SU-DHL-6 (cell line): ENCODE measurements around the gene KLF13.

ENCODE experiments used
- H2AFZ ChIP-seq: fragments of 200-600 bp; sonication (generic); 2 replicates; pipeline ENCODE4 v1.6.1; 2014; ENCODE audit warnings: low read depth, mild to moderate bottlenecking, moderate library complexity, mixed read lengths, antibody characterized with exemption, low read length; ENCODE audit not compliant: severe bottlenecking
- H3F3A ChIP-seq: fragments of 200-600 bp; shearing (Covaris generic); 2 replicates; pipeline ENCODE4 v1.6.0; 2016; ENCODE audit warnings: antibody characterized with exemption, mild to moderate bottlenecking; ENCODE audit not compliant: insufficient read depth
- H3K27ac ChIP-seq: fragments of 200-600 bp; sonication (generic); 2 replicates; pipeline ENCODE4 v1.5.1; 2016; ENCODE audit warnings: low read depth, mild to moderate bottlenecking, low read length, moderate library complexity, mixed read lengths
- H3K27me3 ChIP-seq: fragments of 200-600 bp; sonication (generic), shearing (Covaris generic); 2 replicates; pipeline ENCODE4 v1.6.0; 2014; ENCODE audit warnings: mild to moderate bottlenecking, low read length
- H3K36me3 ChIP-seq: fragments of 200-600 bp; sonication (generic); 2 replicates; pipeline ENCODE4 v1.6.1; 2014; ENCODE audit warnings: mild to moderate bottlenecking, low read length, mixed read lengths
- H3K4me2 ChIP-seq: fragments of 300-600, 200-600 bp; shearing (Covaris generic), sonication (generic); 2 replicates; pipeline ENCODE4 v1.6.0; 2014; ENCODE audit warnings: low read length, low read depth, mild to moderate bottlenecking; ENCODE audit not compliant: poor library complexity, severe bottlenecking
- H3K4me3 ChIP-seq: fragments of 200-600 bp; sonication (generic); 2 replicates; pipeline ENCODE4 v1.5.1; 2014; ENCODE audit warnings: antibody characterized with exemption, low read length, mild to moderate bottlenecking, mixed read lengths; ENCODE audit not compliant: insufficient read depth, poor library complexity, severe bottlenecking
- H3K79me2 ChIP-seq: fragments of 200-600 bp; sonication (generic); 2 replicates; pipeline ENCODE4 v1.6.1; 2014; ENCODE audit warnings: mild to moderate bottlenecking, low read length, moderate library complexity; ENCODE audit not compliant: insufficient read depth
- H3K9ac ChIP-seq: fragments of 200-600 bp; sonication (generic); 2 replicates; pipeline ENCODE4 v1.7.0; 2014; ENCODE audit warnings: mild to moderate bottlenecking, low read length
- H3K9me2 ChIP-seq: fragments of 200-600 bp; sonication (generic); replicated peaks from 2 replicates; pipeline ENCODE4 v1.6.1; 2014; ENCODE audit warnings: low read length; ENCODE audit not compliant: insufficient read depth
- H3K9me3 ChIP-seq: fragments of 200-600 bp; sonication (generic); 2 replicates; pipeline ENCODE4 v1.6.1; 2014; ENCODE audit warnings: low read length, mixed read lengths; ENCODE audit not compliant: insufficient read depth
- H4K20me1 ChIP-seq: fragments of 200-600 bp; sonication (generic); 2 replicates; pipeline ENCODE4 v1.6.1; 2014; ENCODE audit warnings: low read depth, mild to moderate bottlenecking, antibody characterized with exemption, low read length, moderate library complexity, mixed read lengths
- CTCF ChIP-seq: fragments of 200-600 bp; sonication (generic); IDR thresholded peaks from one replicate; pipeline ENCODE4 v1.5.1; 2017; ENCODE audit warnings: antibody characterized with exemption, mild to moderate bottlenecking, low read length, moderate library complexity; ENCODE audit not compliant: insufficient read depth, poor library complexity, severe bottlenecking
- EZH2phosphoT487 ChIP-seq: fragments of 200-600 bp; sonication (generic), shearing (Covaris generic); conservative IDR thresholded peaks from 2 replicates; pipeline ENCODE4 v1.6.1; 2018; ENCODE audit warnings: mild to moderate bottlenecking, antibody characterized with exemption, low read length, moderate library complexity, mixed read lengths

The KLF13 gene

GRCh38 chr15:31343831-31344230 is 17.2 kb downstream of the KLF13 start:
- no peaks in the 10 kb centered on the region for H3F3A ChIP-seq
- no peak for TF ChIP-seq EZH2phosphoT487
- TF ChIP-seq CTCF: no peak
- peaks cover 40% of the 10 kb centered on the region; the same call in 1 of the 2 replicates for H3K79me2 ChIP-seq
- H3K9ac ChIP-seq: no peak overlapping the region
- H3K36me3 ChIP-seq: no peaks in the 10 kb centered on the region
- peaks cover 10% of the 10 kb centered on the region; the same call in 1 of the 2 replicates for H4K20me1 ChIP-seq
- no peak overlapping the region for H2AFZ ChIP-seq
- no peaks in the 10 kb centered on the region for H3K9me2 ChIP-seq
- H3K9me3 ChIP-seq: no peaks in the 10 kb centered on the region
- no peak overlapping the region for H3K4me2 ChIP-seq
- no peak overlapping the region for H3K4me3 ChIP-seq
- H3K27ac ChIP-seq: no peak overlapping the region
- H3K27me3 ChIP-seq: no peaks in the 10 kb centered on the region

GRCh38 chr15:31344266-31344665 is 17.6 kb downstream of the KLF13 start:
- H3K36me3 ChIP-seq: no peaks in the 10 kb centered on the region
- H3K27ac ChIP-seq: no peak overlapping the region
- H3K9me3 ChIP-seq: no peaks in the 10 kb centered on the region
- H3K79me2 ChIP-seq: peaks cover 39% of the 10 kb centered on the region; the same call in 1 of the 2 replicates
- H3F3A ChIP-seq: no peaks in the 10 kb centered on the region
- no peak overlapping the region for H3K9ac ChIP-seq
- H3K9me2 ChIP-seq: no peaks in the 10 kb centered on the region
- no peaks in the 10 kb centered on the region for H3K27me3 ChIP-seq
- TF ChIP-seq CTCF (no peak), EZH2phosphoT487 (no peak)
- no peak overlapping the region for H2AFZ ChIP-seq
- H3K4me2 ChIP-seq: no peak overlapping the region
- H3K4me3 ChIP-seq: no peak overlapping the region
- H4K20me1 ChIP-seq: peaks cover 10% of the 10 kb centered on the region; the same call in 1 of the 2 replicates

GRCh38 chr15:31344823-31345605 is 18.4 kb downstream of the KLF13 start:
- Histone ChIP-seq H3K79me2 (peaks cover 43% of the 10 kb centered on the region; the same call in 1 of the 2 replicates), H3K27ac (no peak overlapping the region), H3K36me3 (no peaks in the 10 kb centered on the region), H3K9me3 (no peaks in the 10 kb centered on the region), H3F3A (no peaks in the 10 kb centered on the region), H2AFZ (no peak overlapping the region), H3K9me2 (no peaks in the 10 kb centered on the region), H4K20me1 (peaks cover 10% of the 10 kb centered on the region; the same call in 1 of the 2 replicates), H3K27me3 (no peaks in the 10 kb centered on the region), H3K4me2 (no peak overlapping the region), H3K4me3 (no peak overlapping the region), H3K9ac (no peak overlapping the region)
- TF ChIP-seq CTCF: no peak
- no peak for TF ChIP-seq EZH2phosphoT487
